ENCODE results near the gene NUCKS1. TPM values are rescaled to one million over a fixed set of nuclear protein-coding genes. Genes with fewer than 3 reads are reported as not detected.
A peak's percentile ranks its signal among the peaks of the same experiment; 100 is the strongest.

The NUCKS1 gene
- total RNA-seq, 1 donor from 2014 or later = 124 TPM

- H3K27ac Mint-ChIP-seq (ENCODE audit: unreplicated experiment) = no peak overlapping the region
- peaks cover 11% of the 10 kb centered on the region for H3K9me3 Mint-ChIP-seq (ENCODE audit: unreplicated experiment)
- DNase-seq = no peak
- peak overlapping the region; percentile 84 for H3K4me3 Mint-ChIP-seq (ENCODE audit: unreplicated experiment)
- peaks cover 17% of the 10 kb centered on the region for H3K4me1 Mint-ChIP-seq (ENCODE audit: low read depth, unreplicated experiment)
- peaks cover 18% of the 10 kb centered on the region for H3K27me3 Mint-ChIP-seq (ENCODE audit: unreplicated experiment)
- no peak for TF ChIP-seq CTCF (IDR thresholded peaks at IDR 0.05; ENCODE audit: partially characterized antibody, unreplicated experiment)
- H3K36me3 Mint-ChIP-seq (ENCODE audit: unreplicated experiment) = no peaks in the 10 kb centered on the region
Observed at GRCh38 chr1:205681364-205681763, 68.6 kb downstream of the NUCKS1 start.

GRCh38 chr1:205680073-205680851 is 69.7 kb downstream of the NUCKS1 start, which contains the start of gene SLC45A3:
SLC45A3 (minus strand) TSS chr1:205680509; CDS start chr1:205664656, 15,853 bp downstream.
- Mint-ChIP-seq H3K27me3 (ENCODE audit: unreplicated experiment) (peaks cover 20% of the 10 kb centered on the region), H3K36me3 (ENCODE audit: unreplicated experiment) (no peaks in the 10 kb centered on the region)
- peak; percentile 52 for DNase-seq

GRCh38 chr1:205678286-205679111 is 71.5 kb downstream of the NUCKS1 start:
- no peak overlapping the region for H3K27ac Mint-ChIP-seq (ENCODE audit: unreplicated experiment)
- peaks cover 17% of the 10 kb centered on the region for H3K4me1 Mint-ChIP-seq (ENCODE audit: low read depth, unreplicated experiment)
- no peaks in the 10 kb centered on the region for H3K36me3 Mint-ChIP-seq (ENCODE audit: unreplicated experiment)
- H3K27me3 Mint-ChIP-seq (ENCODE audit: unreplicated experiment) = peaks cover 21% of the 10 kb centered on the region
- peaks cover 10% of the 10 kb centered on the region for H3K9me3 Mint-ChIP-seq (ENCODE audit: unreplicated experiment)
- no peak for TF ChIP-seq CTCF (IDR thresholded peaks at IDR 0.05; ENCODE audit: partially characterized antibody, unreplicated experiment)
- H3K4me3 Mint-ChIP-seq (ENCODE audit: unreplicated experiment) = peak overlapping the region; percentile 91
- no peak for DNase-seq

More at GRCh38 chr1:205680073-205680851, 69.7 kb downstream of the NUCKS1 start, which contains the start of gene SLC45A3:
- Mint-ChIP-seq H3K27ac (ENCODE audit: unreplicated experiment) (peak within 1 kb of the TSS; percentile 29), H3K4me1 (ENCODE audit: low read depth, unreplicated experiment) (peaks cover 17% of the 10 kb centered on the region), H3K9me3 (ENCODE audit: unreplicated experiment) (peaks cover 11% of the 10 kb centered on the region), H3K4me3 (ENCODE audit: unreplicated experiment) (peak within 1 kb of the TSS; percentile 91)
- TF ChIP-seq CTCF (IDR thresholded peaks at IDR 0.05; ENCODE audit: partially characterized antibody, unreplicated experiment) = no peak

GRCh38 chr1:205677167-205677566 is 72.8 kb downstream of the NUCKS1 start:
- DNase-seq = no peak
- Mint-ChIP-seq H3K4me3 (ENCODE audit: unreplicated experiment) (no peak overlapping the region), H3K27me3 (ENCODE audit: unreplicated experiment) (peaks cover 20% of the 10 kb centered on the region), H3K9me3 (ENCODE audit: unreplicated experiment) (peaks cover 5% of the 10 kb centered on the region), H3K36me3 (ENCODE audit: unreplicated experiment) (no peaks in the 10 kb centered on the region), H3K27ac (ENCODE audit: unreplicated experiment) (no peak overlapping the region), H3K4me1 (ENCODE audit: low read depth, unreplicated experiment) (peaks cover 10% of the 10 kb centered on the region)
- TF ChIP-seq CTCF (IDR thresholded peaks at IDR 0.05; ENCODE audit: partially characterized antibody, unreplicated experiment) = no peak
